ENCODE results near the gene VAV2. TPM values are rescaled to one million over a fixed set of nuclear protein-coding genes. Genes with fewer than 3 reads are reported as not detected.
A peak's percentile ranks its signal among the peaks of the same experiment; 100 is the strongest.

VAV2 gene
- total RNA-seq, 1 donor from 2014 or later = 34.6 TPM

- ATAC-seq = no peak
- Histone ChIP-seq H3K27me3 (no peaks in the 10 kb centered on the region), H3K27ac (no peak overlapping the region), H3K36me3 (no peaks in the 10 kb centered on the region), H3K4me3 (no peak overlapping the region), H3K9me3 (peaks cover 4% of the 10 kb centered on the region), H3K4me1 (peaks cover 41% of the 10 kb centered on the region)
- TF ChIP-seq CTCF (IDR thresholded peaks at IDR 0.05) = no peak
- DNase-seq = no peak
- intact Hi-C loops (cut with DNase I) = no loop called here
These were observed 29.8 kb downstream of the VAV2 start for GRCh38 chr9:133962341-133962740.

- Histone ChIP-seq H3K36me3 (no peaks in the 10 kb centered on the region), H3K27ac (no peak overlapping the region), H3K9me3 (peaks cover 4% of the 10 kb centered on the region), H3K4me3 (no peak overlapping the region), H3K4me1 (peaks cover 44% of the 10 kb centered on the region), H3K27me3 (no peaks in the 10 kb centered on the region)
- ATAC-seq (no peak), DNase-seq (no peak)
- intact Hi-C loops (cut with DNase I) = no loop called here
- no peak for TF ChIP-seq CTCF (IDR thresholded peaks at IDR 0.05)
These were observed 30.6 kb downstream of the VAV2 start for GRCh38 chr9:133961226-133962165.

GRCh38 chr9:133960568-133961129, 31.5 kb downstream of the VAV2 start:
- ATAC-seq = peak; percentile 85
- H3K4me3 ChIP-seq = no peak overlapping the region
- intact Hi-C loops (cut with DNase I) = no loop called here
- DNase-seq = no peak
- peaks cover 4% of the 10 kb centered on the region for H3K9me3 ChIP-seq
- no peaks in the 10 kb centered on the region for H3K27me3 ChIP-seq
- no peak overlapping the region for H3K27ac ChIP-seq
- no peaks in the 10 kb centered on the region for H3K36me3 ChIP-seq
- TF ChIP-seq CTCF (IDR thresholded peaks at IDR 0.05) = peak; percentile 28
- peaks cover 53% of the 10 kb centered on the region for H3K4me1 ChIP-seq

- no peak for TF ChIP-seq CTCF (IDR thresholded peaks at IDR 0.05)
- DNase-seq (no peak), ATAC-seq (no peak)
- Histone ChIP-seq H3K4me3 (no peak overlapping the region), H3K27ac (no peak overlapping the region), H3K9me3 (peaks cover 4% of the 10 kb centered on the region), H3K4me1 (peaks cover 53% of the 10 kb centered on the region), H3K27me3 (no peaks in the 10 kb centered on the region), H3K36me3 (no peaks in the 10 kb centered on the region)
- intact Hi-C loops (cut with DNase I) = no loop called here
These were observed 32.1 kb downstream of the VAV2 start for GRCh38 chr9:133959966-133960567.

GRCh38 chr9:133959171-133959570, 33.0 kb downstream of the VAV2 start:
- Histone ChIP-seq H3K4me3 (no peak overlapping the region), H3K36me3 (no peaks in the 10 kb centered on the region), H3K9me3 (peaks cover 2% of the 10 kb centered on the region), H3K27me3 (no peaks in the 10 kb centered on the region), H3K4me1 (peaks cover 55% of the 10 kb centered on the region), H3K27ac (no peak overlapping the region)
- ATAC-seq (no peak), DNase-seq (no peak)
- no peak for TF ChIP-seq CTCF (IDR thresholded peaks at IDR 0.05)
- intact Hi-C loops (cut with DNase I) = no loop called here
